Measurements from ENCODE around the gene SHROOM3.

- TF ChIP-seq POLR2A (IDR thresholded peaks at IDR 0.05) (no peak), CTCF (IDR thresholded peaks at IDR 0.05) (no peak), POLR2AphosphoS5 (IDR thresholded peaks at IDR 0.05) (no peak), EP300 (IDR thresholded peaks at IDR 0.05) (no peak)
Observed at GRCh38 chr4:76525751-76526150, 90.7 kb downstream of the SHROOM3 start.

Measured in stomach (tissue), 4 donors.